Stimulated activated CD8-positive, alpha-beta memory T cell treated with anti-CD3 and anti-CD28 coated beads, Interleukin-12 subunit alpha, Interleukin-12 subunit beta, amount 100 ng/mL, for 4 hours (primary cell): ENCODE data around the gene LCMT1.
"Not testable (repeated sequence)": the region's sequence is repeated elsewhere in the genome, so short reads cannot be mapped to it uniquely, and the experiment has no call there.

Experiments used
- DNase-seq: peaks from one replicate; pipeline ENCODE4 v3.0.0-alpha.2; 2020; ENCODE audit warnings: low read depth

The LCMT1 gene

GRCh38 chr16:25111403-25112166 lies at the start of gene LCMT1:
TSS of gene LCMT1 (plus strand) at chr16:25111742. CDS start at chr16:25111884, 142 bp downstream.
- peak; percentile 80 for DNase-seq

DNA sequence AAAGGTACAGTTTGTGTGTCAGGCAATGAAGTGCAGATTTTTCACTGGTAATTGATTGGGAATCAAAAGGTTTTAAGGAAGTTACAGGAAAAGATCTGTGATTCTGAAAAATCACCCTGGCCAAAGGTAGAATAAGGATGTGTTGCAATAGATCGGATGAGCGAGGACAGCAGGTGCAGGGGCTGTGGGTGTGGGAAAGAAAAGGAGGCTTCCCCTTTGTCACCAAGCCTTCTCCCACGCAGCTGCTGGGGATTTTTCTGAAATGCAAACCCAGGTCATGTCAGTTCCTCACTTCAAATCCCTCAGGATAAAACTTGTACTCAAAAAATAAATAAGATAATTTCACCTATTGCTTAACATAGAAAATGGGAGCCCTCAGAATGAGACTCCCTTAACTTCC lies 48.4 kb upstream of the LCMT1 start:
- DNase-seq, result no peak

DNA sequence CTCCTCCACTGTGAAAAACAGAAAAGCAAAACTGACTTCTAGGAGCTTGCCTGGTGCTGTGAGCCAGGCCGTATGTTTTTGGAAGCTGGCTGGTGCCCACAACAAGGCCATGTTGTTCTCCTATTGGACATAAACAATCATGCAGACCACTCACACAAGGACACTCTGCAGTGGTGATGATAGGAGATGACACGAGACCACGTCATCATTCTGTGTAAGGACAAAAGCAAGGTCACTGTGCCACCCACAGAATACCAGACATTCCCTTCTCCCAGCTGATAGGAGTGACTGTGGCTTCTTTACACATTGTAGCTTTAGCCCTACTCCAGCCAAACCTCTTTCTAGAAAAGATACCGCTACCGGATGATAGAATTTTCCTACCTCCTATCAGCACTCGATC lies 47.7 kb upstream of the LCMT1 start:
- no peak for DNase-seq

DNA sequence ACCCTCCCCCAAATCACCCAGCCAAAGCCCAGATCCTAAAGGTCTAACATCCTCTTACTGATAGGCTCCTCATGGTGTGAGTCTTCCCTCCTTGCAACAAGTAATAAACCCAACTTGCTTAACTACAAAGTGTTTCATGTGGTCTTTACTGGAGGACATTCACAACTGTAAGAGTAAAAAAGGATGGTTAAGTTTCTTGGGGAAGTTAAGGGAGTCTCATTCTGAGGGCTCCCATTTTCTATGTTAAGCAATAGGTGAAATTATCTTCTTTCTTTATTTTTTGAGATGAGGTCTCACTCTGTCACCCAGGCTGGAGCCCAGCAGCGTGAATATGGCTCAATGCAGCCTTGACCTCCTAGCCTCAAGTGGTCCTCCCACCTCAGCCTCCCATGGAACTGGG lies 47.3 kb upstream of the LCMT1 start:
- not testable (repeated sequence) for DNase-seq

DNA sequence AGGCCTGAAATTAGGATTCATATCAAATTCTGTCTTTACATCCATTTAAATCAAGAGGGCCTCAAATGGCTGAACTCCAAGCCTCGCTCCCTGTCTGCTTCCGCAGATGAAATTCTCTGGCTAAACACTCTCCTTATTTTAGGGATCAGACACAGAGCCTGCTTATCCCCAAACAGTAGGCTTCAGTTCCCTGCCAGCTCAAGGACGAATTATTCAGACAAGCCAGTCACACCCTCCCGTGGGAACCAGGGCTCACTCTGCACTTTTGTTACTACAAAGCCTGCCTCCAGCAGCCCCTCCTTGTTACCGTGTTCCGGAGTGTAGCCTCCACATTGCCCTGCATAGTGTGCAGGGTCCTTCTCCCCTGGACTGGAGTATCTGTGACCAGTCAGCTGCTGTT lies 46.6 kb upstream of the LCMT1 start:
- no peak for DNase-seq

- no peak for DNase-seq
Measured at GRCh38 chr16:25065899-25066298, 45.6 kb upstream of the LCMT1 start.

DNA sequence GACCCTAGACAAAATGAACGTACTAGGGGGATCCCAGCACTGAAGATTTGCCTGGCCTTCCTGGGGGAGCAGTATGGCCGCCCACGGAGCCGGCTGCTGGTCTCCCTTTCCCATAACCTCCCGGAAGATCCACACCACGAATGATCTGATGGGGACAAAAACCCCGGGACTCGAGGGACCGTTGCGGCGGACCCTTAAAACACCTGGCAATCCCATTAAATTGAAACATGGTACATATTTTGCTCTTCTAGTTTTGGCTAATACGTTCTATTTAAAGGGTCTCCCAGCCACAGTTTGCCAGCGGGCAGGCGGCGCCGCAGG lies 45.2 kb upstream of the LCMT1 start:
- DNase-seq, result no peak

DNA sequence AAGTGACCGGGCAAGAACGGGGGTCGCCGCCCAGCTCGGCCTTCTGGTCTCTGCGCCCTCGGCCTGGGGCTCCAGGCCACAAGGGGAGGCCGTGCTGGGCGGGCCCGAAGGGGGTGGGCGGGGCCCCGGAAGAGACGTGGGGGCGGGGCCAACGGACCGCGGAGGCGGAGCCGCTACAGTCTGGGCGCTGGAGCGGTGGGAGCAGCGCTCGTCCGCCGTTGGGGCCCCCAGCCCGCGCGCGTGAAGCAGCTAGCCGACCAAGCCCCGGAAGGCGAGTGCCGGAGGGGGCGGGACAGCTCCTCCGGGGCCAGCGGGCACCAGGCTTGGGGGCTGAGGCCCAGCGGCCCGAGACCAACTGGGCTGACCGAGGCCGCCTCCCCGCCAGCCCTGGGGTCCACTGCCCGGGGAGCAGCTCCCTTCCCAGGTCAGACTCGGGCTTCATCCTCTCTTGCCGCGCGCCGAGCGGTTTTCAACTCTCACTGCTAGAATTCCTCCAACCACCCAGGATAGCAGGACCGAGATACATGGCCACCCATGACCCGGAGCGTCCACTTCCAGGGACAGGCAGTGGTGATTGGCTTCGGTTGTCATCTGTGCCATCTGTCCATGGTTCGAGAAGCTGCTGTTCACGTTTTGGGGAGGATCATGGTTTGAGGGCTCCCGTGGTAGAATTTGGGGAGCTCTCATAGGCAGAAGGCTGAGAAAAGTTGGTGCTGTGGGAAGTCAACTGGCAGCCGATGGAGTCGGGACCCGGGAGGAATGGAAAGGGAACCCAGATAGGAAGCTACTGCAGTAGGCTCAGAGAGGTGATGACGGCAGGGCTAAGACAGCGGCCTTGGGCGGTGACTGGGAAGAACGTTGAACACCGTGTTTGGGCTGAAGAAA lies 44.6 kb upstream of the LCMT1 start:
- DNase-seq, result peak; percentile 70

DNA sequence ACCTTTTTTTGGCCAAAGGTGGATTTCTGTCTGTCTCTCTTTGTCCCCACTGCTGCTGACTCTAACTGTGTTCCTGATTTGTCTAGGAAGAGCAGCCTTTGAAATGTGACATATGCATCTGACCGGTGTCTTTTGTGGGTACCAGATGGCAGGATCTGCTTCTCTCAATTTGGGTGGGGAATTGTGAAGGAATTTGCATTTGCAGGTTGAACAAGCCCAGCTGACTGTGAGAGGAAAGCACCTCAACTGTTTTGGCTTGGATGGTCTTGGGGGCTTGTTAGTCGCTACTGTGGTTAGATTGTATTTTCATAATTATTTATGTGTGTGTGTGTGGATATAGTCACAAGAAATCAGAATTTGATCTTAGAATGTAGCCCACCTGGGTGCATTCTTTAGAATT lies 37.7 kb upstream of the LCMT1 start:
- DNase-seq, result no peak

- DNase-seq, result no peak
Measured at GRCh38 chr16:25078386-25078978, 33.1 kb upstream of the LCMT1 start.

- DNase-seq, result no peak
Measured at GRCh38 chr16:25079637-25080378, 31.7 kb upstream of the LCMT1 start.

DNA sequence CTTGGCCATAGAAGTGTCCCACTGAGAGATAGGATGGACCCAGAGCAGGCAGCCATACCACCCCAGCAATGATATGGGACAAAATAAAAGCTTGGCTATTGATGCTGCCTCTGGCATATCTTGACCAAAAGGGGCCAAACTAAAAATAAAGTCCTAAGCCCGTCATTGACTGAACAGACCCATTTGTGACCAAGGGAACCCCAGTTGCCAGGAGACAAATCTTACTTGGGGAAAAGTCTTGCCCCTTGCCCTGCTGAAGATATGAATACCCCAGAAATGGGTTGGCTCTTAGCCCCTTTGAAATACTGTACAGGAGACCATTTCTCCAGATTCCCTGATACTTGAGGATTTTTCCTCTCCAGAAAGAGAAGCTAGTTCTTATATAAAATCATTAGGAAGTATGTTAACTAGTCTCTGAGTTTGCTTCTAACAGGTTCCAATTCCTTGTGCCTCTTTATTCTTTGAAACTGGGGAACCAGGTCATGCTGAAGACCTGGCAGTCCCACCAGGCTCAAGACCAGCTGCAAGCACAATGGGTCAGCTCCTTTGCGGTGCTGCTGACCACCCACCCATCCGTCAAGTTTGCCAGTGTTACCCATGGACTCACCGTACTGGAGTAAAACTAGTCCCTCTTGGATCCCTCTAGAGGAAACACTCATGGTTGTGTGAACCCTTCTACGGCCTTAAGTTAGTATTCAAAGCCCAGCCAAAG lies 31.0 kb upstream of the LCMT1 start:
- DNase-seq, result no peak

GRCh38 chr16:25081702-25082101 lies 29.8 kb upstream of the LCMT1 start:
- no peak for DNase-seq

DNA sequence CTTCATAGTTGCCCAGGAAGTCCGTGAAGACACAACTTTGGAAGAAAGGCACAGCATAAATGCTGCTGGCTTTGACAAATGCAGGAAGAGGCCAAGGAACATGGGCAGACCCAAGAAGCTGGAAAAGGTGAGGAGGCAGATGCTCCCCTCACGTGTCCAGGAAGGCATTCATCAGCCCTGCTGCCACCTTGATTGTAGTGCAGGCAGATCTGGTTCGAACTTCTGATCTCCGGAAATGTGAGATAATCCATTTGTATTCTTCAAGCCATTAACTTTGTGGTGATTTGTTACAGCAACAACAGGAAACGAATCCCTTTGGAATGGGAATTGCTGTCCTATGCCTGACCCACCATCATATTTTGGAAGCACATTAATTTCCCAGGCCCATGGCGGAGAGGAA lies 28.5 kb upstream of the LCMT1 start:
- no peak for DNase-seq

DNA sequence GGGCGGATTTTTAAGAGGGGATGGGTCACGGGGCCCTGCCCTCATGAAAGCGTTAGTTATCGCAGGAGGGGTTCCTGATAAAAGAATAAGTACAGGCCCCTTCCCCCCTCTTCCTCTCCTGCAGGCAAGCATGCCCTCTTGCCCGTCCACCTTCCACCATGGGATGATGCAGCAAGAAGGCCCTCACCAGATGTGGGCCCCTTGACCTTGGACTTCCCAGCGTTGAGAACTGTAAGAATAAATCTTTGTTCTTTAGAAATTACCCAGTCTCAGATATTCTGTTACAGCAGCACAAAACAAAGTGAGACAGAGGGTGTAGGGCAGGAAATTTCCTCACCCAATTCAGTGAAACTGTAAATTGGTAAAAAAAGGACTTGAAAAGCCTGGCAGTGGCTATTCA lies 27.8 kb upstream of the LCMT1 start:
- DNase-seq, result no peak

GRCh38 chr16:25084797-25085196 lies 26.7 kb upstream of the LCMT1 start:
- DNase-seq, result no peak

GRCh38 chr16:25087761-25088160 lies 23.8 kb upstream of the LCMT1 start:
- DNase-seq, result no peak

DNA sequence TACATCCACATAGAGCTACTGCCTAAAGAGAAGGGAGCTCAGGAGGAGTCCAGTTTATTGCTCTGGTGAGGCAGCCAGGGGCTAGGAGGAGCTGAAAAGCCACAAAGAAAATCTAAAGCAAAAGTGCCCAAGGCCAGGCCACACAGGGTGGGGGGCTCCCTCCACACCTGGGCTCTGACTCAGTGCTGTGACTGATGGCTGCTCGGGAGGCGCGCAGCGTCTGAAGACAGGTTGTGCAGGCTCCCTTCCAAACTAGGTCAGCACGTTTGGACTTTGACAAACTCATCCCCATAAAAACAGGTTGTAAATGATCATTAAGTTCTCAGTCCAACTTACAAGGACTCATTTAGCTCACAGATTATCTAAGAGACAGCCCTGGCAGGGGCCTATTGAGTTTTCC lies 22.2 kb upstream of the LCMT1 start:
- DNase-seq, result no peak

DNA sequence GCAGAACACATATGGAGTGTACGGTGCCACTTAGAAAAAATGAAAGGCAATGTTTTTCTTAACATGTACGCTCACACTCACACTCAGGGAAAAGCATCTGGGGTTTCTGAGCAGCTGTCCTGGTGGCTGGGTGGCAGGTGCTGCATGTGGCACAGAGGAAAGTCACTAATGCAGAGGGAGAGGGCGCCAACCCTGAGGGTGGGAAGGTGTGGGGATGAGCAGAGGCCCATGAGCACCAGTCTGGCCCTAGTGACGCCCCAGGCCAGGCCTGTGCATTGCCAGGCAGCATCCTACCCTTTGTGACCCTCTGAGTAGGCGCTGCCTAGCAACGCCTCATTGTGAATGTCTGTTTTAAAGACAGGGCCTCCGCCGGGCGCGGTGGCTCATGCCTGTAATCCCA lies 19.1 kb upstream of the LCMT1 start:
- DNase-seq, result no peak

DNA sequence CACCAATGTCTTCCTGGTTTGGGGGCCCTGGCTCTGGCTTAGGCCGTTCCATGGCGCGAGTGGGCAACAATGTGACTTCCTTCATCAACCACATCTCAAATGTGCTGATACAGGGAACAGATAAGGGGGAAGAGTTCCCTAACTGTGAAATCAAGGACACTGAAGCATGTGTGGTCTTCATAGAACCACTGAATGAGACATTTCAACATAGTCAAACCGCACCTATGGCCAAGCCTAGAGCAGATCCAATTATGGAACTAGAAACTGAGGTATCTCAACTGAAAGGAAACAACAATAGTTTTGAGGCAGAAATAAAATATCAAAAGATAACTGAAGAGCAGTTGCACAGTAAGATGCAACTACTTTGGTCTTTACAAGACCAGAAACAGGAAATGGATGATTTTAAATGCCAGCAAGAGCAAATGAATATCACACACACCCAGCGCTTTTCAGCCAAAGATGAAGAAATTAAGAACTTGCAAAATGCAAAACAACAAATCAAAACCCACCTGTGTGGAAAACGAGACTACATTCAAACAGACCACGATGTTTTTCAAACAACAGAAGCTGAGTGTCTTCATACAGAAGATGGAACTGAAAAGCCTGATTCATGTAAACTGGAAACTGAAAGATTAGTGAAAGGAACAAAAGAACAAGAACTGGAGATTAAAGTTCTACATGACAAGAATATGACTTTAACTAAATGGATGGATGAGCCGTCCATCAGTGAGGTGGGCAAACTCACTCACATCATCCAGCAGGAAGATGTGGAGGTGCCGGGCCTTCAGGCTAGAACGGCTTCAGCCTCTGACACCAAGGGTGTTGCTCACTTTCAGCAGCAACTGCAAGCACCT lies 18.1 kb upstream of the LCMT1 start:
- no peak for DNase-seq

DNA sequence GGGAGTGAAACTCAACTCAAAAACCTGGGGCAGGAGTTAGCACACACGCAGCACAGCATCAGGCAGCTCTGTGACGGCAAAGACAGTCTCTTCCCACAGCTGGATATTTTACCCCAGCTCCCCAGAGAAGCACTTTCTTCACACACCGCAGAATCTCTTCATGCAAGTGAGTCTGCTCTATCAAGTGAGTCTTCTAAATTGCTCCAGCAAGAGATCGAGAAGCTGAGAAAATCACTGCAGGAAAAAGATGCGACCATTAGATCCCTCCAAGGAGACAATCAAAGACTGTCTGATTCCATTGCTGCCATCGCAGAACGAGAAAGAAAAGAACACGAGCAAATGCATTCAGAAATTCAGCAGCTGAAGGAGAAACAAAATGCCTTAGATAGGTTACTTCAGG lies 16.9 kb upstream of the LCMT1 start:
- no peak for DNase-seq
